Activated T-cell treated with anti-CD3 and anti-CD28 coated beads, Interleukin-2, amount 50 U/mL, for 72 hours (primary cell): Measurements from ENCODE around the gene FZD2. TPM values are rescaled to one million over a fixed set of nuclear protein-coding genes. Genes with fewer than 3 reads are reported as not detected.
"Not testable (repeated sequence)": the region's sequence is repeated elsewhere in the genome, so short reads cannot be mapped to it uniquely, and the experiment has no call there.

Source experiments
- ATAC-seq, 2 donors: fragments of 150-1000 bp; cut with Tn5 transposase; replicated peaks in 1 of 2; 2 replicates each; pipeline ENCODE4 v1.10.0; 2021; ENCODE audit warnings: moderate library complexity in 2 of 2, mild to moderate bottlenecking in 1 of 2
- DNase-seq, 2 donors: peaks; one replicate each; pipeline ENCODE4 v3.0.0; 2021 to 2022; ENCODE audit warnings: mixed read lengths in 1 of 2
- H3K27ac Mint-ChIP-seq: one replicate; pipeline ENCODE4 v1.8.0; 2022; ENCODE audit warnings: mild to moderate bottlenecking, moderate library complexity, mixed read lengths
- H3K27me3 Mint-ChIP-seq: one replicate; pipeline ENCODE4 v1.8.0; 2022; ENCODE audit warnings: low read depth, mixed read lengths
- H3K36me3 Mint-ChIP-seq, 2 donors: one replicate each; pipeline ENCODE4 v1.8.0; 2022; ENCODE audit warnings: mixed read lengths in 2 of 2, mild to moderate bottlenecking in 1 of 2; ENCODE audit not compliant: insufficient read depth in 2 of 2
- H3K4me1 Mint-ChIP-seq: one replicate; pipeline ENCODE4 v1.8.0; 2022; ENCODE audit warnings: low read depth, mixed read lengths
- H3K4me3 Mint-ChIP-seq, 2 donors: one replicate each; pipeline ENCODE4 v1.8.0; 2022; ENCODE audit warnings: mild to moderate bottlenecking in 2 of 2, mixed read lengths in 2 of 2, moderate library complexity in 2 of 2
- H3K9me3 Mint-ChIP-seq, 2 donors: one replicate each; pipeline ENCODE4 v1.8.0; 2022; ENCODE audit warnings: mixed read lengths in 2 of 2
- total RNA-seq, 2 donors: library from RNA; stranded (reverse); gene quantifications; one replicate each; pipeline ENCODE4 v1.2.3, GENCODE V29; 2022

FZD2 gene
- total RNA-seq = under 1 TPM; 0.23 to 0.82 TPM

- DNase-seq = peak; percentile 58 to 66
- peaks cover 79% of the 10 kb centered on the region for H3K27me3 Mint-ChIP-seq
- H3K4me3 Mint-ChIP-seq = peak within 1 kb of the TSS; percentile 96
These were observed at the start of gene FZD2 for GRCh38 chr17:44556832-44557606. Gene FZD2 (plus strand): TSS chr17:44557484. CDS start chr17:44557689, 205 bp downstream.

DNA sequence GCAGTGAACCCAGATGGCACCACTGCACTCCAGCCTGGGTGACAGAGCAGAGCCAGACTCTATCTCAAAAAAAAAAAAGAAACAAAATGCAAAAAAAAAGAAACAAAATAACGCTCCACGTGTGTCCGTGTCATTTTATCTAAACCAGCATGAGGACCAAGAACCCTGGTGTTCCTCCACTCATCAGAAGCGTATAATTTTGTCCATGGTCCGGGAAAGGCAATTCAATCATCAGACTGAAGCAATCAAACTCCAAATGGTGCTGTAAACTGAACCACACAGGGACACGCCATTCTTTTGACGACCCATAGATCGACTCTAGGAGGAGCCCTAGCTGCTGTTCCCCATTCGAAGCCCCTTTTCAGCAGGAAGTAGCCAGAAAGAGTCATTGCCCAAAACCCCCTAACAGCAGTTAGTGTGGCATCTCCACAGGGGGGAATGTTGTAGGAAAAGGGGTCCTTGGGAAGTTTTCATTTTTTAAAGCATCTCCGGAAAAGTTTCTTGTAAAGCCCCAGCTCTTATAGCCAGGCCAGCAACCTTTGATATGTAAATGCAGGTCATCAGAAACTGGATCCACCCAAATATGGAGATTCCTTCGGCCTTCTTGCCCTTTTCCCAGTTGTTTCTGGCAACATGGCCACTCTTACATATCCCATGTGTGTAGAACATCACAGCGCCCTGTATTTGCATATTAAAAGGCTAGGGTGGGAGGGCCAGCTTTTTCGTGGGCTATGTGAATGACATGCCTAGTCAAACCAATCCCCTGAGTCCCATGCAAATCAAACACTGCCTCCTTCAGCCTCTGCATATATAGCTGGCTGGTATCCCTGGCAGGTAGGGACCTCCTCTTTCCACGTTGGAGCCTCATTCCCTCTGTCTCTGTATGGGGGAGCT, 45.8 kb upstream of the FZD2 start:
- H3K9me3 Mint-ChIP-seq, H3K27ac Mint-ChIP-seq, H3K36me3 Mint-ChIP-seq, H3K4me3 Mint-ChIP-seq, H3K27me3 Mint-ChIP-seq, ATAC-seq, H3K4me1 Mint-ChIP-seq: not testable (repeated sequence)
- peak in 1 of 2 donors; percentile 3 for DNase-seq

More at GRCh38 chr17:44556832-44557606, at the start of gene FZD2:
- H3K27ac Mint-ChIP-seq = peak within 1 kb of the TSS; percentile 31
- peaks cover 7 to 9% of the 10 kb centered on the region in 2 donors for H3K36me3 Mint-ChIP-seq
- peak; percentile 82 to 86 for ATAC-seq
- peaks cover 28% of the 10 kb centered on the region for H3K4me1 Mint-ChIP-seq
- no peaks in the 10 kb centered on the region for H3K9me3 Mint-ChIP-seq

DNA sequence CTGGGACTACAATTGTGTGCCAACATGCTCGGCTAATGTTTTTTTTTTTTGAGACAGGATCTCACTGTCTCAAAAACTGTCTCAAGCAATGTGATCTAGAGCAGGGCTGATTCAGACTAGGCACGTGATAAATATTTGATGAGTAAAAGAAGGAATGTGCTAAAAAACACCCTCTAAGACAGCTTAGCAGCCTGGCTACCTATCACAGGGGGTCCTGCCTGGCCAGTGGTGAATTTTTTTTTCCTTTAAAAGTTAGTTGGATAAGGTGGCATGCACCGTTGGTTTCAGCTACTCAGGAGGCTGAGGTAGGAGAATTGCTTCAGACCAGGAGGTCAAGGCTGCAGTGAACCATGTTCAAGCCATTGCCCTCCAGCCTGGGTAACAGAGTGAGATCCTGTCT, 39.3 kb upstream of the FZD2 start:
- no peaks in the 10 kb centered on the region for H3K4me1 Mint-ChIP-seq
- H3K4me3 Mint-ChIP-seq = no peak overlapping the region
- DNase-seq (no peak), ATAC-seq (no peak)
- H3K27me3 Mint-ChIP-seq = peaks cover 17% of the 10 kb centered on the region
- H3K9me3 Mint-ChIP-seq = no peaks in the 10 kb centered on the region
- H3K27ac Mint-ChIP-seq = no peak overlapping the region
- H3K36me3 Mint-ChIP-seq = no peaks in the 10 kb centered on the region

- Mint-ChIP-seq H3K27me3 (peaks cover 5% of the 10 kb centered on the region), H3K9me3 (no peaks in the 10 kb centered on the region), H3K36me3 (no peaks in the 10 kb centered on the region), H3K27ac (no peak overlapping the region), H3K4me3 (no peak overlapping the region), H3K4me1 (no peaks in the 10 kb centered on the region)
- DNase-seq = peak; percentile 79
- peak; percentile 78 to 92 for ATAC-seq
These were observed 34.2 kb upstream of the FZD2 start for GRCh38 chr17:44522883-44523671.

DNA sequence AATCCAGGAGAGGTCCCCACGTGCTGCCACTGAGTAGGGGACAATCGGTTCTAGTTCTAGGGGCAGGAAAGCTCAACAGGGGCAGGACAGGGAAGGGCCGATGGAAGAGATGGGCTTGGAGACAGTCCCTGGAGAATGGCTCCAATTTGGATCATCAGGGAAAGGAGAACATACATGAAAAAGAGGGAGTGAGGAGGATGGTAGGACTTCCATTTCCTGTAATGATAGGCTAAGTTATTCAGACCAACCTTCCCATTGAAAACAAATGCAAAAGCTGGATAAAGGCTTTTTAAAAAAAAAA, 33.7 kb upstream of the FZD2 start:
- Mint-ChIP-seq H3K4me3 (no peak overlapping the region), H3K36me3 (no peaks in the 10 kb centered on the region)

GRCh38 chr17:44527102-44527501, 30.2 kb upstream of the FZD2 start:
- Mint-ChIP-seq H3K9me3 (no peaks in the 10 kb centered on the region), H3K4me1 (no peaks in the 10 kb centered on the region), H3K36me3 (no peaks in the 10 kb centered on the region), H3K4me3 (no peak overlapping the region), H3K27ac (no peak overlapping the region), H3K27me3 (no peaks in the 10 kb centered on the region)
- ATAC-seq (no peak), DNase-seq (no peak)

More for the DNA sequence above, 33.7 kb upstream of the FZD2 start:
- H3K27me3 Mint-ChIP-seq = no peaks in the 10 kb centered on the region
- ATAC-seq = no peak
- DNase-seq = no peak
- H3K9me3 Mint-ChIP-seq = no peaks in the 10 kb centered on the region
- no peaks in the 10 kb centered on the region for H3K4me1 Mint-ChIP-seq
- H3K27ac Mint-ChIP-seq = no peak overlapping the region

DNA sequence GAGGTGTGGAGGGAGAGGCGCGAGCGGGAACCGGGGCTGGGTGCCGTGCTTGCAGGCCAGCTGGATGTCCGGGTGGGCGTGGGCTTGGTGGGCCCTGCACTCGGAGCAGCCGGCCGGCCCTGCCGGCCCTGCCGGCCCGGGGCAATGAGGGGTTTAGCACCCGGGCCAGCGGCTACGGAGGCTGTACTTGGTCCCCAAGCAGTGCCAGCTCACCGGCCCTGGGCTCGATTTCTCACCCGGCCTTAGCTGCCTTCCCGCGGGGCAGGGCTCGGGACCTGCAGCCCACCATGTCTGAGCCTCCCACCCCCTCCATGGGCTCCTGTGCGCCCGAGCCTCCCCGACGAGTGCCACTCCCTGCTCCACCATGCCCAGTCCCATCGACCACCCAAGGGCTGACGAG, 29.3 kb upstream of the FZD2 start:
- no peak overlapping the region for H3K27ac Mint-ChIP-seq
- H3K9me3 Mint-ChIP-seq = no peaks in the 10 kb centered on the region
- DNase-seq (no peak), ATAC-seq (no peak)
- H3K36me3 Mint-ChIP-seq = no peaks in the 10 kb centered on the region
- no peaks in the 10 kb centered on the region for H3K4me1 Mint-ChIP-seq
- no peak overlapping the region for H3K4me3 Mint-ChIP-seq
- H3K27me3 Mint-ChIP-seq = no peaks in the 10 kb centered on the region

GRCh38 chr17:44529864-44530263, 27.4 kb upstream of the FZD2 start:
- Mint-ChIP-seq H3K9me3 (no peaks in the 10 kb centered on the region), H3K4me3 (no peak overlapping the region), H3K36me3 (no peaks in the 10 kb centered on the region), H3K27ac (no peak overlapping the region), H3K4me1 (peaks cover 9% of the 10 kb centered on the region), H3K27me3 (no peaks in the 10 kb centered on the region)
- ATAC-seq (no peak), DNase-seq (no peak)

GRCh38 chr17:44530896-44531418, 26.3 kb upstream of the FZD2 start:
- no peak for ATAC-seq
- Mint-ChIP-seq H3K27ac (no peak overlapping the region), H3K9me3 (no peaks in the 10 kb centered on the region), H3K4me3 (no peak overlapping the region), H3K4me1 (peaks cover 9% of the 10 kb centered on the region), H3K27me3 (no peaks in the 10 kb centered on the region), H3K36me3 (no peaks in the 10 kb centered on the region)
- no peak for DNase-seq

DNA sequence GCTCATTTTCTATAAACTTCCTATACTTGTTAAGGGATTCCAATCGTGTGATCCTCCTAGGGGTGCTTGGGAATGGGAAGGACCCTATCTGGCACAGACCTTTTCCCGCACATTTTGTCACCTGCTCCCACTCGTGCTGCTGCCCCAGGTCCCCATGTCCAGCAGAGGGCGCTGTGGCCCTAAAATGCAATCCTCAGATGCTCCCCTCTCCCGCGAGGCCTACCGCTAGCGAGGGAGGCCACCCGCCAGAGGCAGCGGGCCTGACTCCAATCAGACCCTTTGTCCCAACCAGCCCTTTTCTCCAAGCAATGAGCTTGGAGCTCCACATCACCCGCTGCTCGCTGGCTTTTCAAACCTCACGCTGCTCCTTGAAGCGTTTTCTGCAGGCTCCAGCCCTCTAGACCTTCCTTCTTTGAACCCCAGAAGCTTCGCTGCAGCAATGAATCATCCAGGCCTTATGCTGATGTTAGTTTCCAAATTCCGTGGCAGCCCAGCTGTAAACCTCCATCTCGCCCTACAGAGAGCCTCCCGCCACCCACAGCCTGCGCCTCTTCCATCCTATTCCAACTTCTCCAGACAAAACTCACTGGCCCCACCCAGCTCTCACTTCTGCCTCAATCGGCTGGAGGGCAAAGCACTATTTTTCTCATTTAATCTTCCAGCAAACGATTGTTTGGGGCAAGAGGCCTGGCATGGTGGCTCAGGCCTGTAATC, 23.6 kb upstream of the FZD2 start:
- Mint-ChIP-seq H3K9me3 (no peaks in the 10 kb centered on the region), H3K4me1 (peaks cover 9% of the 10 kb centered on the region), H3K27ac (no peak overlapping the region), H3K36me3 (no peaks in the 10 kb centered on the region), H3K27me3 (no peaks in the 10 kb centered on the region), H3K4me3 (peak overlapping the region; percentile 19 to 26)
- DNase-seq (peak; percentile 89 to 90), ATAC-seq (peak; percentile 94 to 96)

- ATAC-seq = no peak
- Mint-ChIP-seq H3K36me3 (no peaks in the 10 kb centered on the region), H3K27me3 (no peaks in the 10 kb centered on the region), H3K27ac (no peak overlapping the region), H3K4me1 (peaks cover 9% of the 10 kb centered on the region), H3K4me3 (no peak overlapping the region), H3K9me3 (no peaks in the 10 kb centered on the region)
- DNase-seq = no peak
These were observed 21.0 kb upstream of the FZD2 start for GRCh38 chr17:44536090-44536953.

- not testable (repeated sequence) for ATAC-seq, H3K27ac Mint-ChIP-seq, H3K36me3 Mint-ChIP-seq, DNase-seq, H3K9me3 Mint-ChIP-seq, H3K27me3 Mint-ChIP-seq, H3K4me3 Mint-ChIP-seq, H3K4me1 Mint-ChIP-seq
These were observed 19.4 kb upstream of the FZD2 start for GRCh38 chr17:44537922-44538321.
